ENCODE data around the gene LPAR1.
"Not testable (repeated sequence)": the region's sequence is repeated elsewhere in the genome, so short reads cannot be mapped to it uniquely, and the experiment has no call there.

The LPAR1 gene

DNA sequence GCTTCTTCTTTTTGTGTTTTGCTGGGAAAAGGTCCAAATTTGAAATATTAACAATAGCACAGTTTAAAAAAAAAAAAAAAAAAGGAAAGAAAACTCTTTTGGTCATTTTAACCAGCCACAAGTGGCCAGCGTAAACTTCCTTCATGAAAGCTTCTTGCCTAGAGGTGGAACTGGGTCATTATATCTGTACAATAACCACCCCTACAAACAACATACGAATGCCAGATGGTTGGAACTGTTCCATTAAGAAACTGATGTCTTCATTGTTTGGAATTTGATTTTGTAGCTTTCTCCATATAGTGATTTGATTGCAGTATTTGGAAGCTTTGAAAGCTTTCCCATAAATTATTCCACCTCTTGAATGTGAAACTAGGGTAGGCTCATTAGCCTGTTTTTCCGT is 18.3 kb upstream of the LPAR1 start:
- TF ChIP-seq, protein P1, sequence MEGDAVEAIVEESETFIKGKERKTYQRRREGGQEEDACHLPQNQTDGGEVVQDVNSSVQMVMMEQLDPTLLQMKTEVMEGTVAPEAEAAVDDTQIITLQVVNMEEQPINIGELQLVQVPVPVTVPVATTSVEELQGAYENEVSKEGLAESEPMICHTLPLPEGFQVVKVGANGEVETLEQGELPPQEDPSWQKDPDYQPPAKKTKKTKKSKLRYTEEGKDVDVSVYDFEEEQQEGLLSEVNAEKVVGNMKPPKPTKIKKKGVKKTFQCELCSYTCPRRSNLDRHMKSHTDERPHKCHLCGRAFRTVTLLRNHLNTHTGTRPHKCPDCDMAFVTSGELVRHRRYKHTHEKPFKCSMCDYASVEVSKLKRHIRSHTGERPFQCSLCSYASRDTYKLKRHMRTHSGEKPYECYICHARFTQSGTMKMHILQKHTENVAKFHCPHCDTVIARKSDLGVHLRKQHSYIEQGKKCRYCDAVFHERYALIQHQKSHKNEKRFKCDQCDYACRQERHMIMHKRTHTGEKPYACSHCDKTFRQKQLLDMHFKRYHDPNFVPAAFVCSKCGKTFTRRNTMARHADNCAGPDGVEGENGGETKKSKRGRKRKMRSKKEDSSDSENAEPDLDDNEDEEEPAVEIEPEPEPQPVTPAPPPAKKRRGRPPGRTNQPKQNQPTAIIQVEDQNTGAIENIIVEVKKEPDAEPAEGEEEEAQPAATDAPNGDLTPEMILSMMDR (IDR thresholded peaks at IDR 0.05; ENCODE audit: low read depth, low read length): no peak
- H3K4me3 ChIP-seq (replicated peaks in 1 of 2; ENCODE audit: low read depth in 2 of 2, low read length in 2 of 2): no peak overlapping the region
- DNase-seq (ENCODE audit: low read depth in 2 of 2): peak; percentile 56 to 68

DNA sequence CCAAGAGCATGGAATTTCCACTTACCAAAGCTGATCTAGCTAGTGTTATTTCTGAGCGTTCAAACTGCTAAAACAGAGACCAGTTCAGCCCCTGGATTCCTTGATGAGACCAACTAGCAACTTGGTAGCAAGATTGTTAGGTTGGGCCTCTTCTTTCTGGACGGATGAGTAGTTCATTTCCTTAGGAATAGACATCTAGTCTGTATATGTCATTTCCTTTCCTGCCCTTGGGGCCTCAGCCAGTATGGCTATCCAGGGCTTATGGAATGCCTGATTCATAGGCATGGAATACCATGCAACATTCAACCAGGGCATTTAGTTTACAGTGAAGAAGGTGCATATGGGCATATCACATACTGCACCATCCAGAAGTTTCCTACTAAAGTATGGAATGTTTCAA is 14.5 kb upstream of the LPAR1 start:
- TF ChIP-seq, protein P1 (IDR thresholded peaks at IDR 0.05; ENCODE audit: low read depth, low read length): no peak
- peak in 1 of 2 donors; percentile 71 for DNase-seq (ENCODE audit: low read depth in 2 of 2)
- no peak overlapping the region for H3K4me3 ChIP-seq (replicated peaks in 1 of 2; ENCODE audit: low read depth in 2 of 2, low read length in 2 of 2)

DNA sequence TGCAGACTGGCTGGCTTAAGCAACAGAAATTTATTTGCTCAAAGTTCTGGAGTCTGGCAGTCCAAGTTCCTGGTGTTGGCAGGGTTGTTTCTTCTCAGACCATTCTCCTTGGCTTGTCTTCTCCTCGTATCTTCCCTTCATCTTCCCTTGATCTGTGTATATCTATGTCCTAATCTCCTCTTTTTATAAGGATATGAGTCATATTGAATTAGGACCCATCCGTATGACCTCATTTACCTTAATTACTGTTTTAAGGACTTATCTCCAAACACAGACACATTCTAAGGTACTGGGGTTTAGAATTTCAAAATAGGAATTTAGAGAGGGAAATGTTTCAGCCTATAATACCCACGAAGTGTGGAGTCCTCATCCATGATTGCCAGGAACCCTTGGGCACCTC is 13.1 kb upstream of the LPAR1 start:
- no peak for DNase-seq (ENCODE audit: low read depth in 2 of 2)
- TF ChIP-seq, protein P1 (IDR thresholded peaks at IDR 0.05; ENCODE audit: low read depth, low read length): no peak
- H3K4me3 ChIP-seq (replicated peaks in 1 of 2; ENCODE audit: low read depth in 2 of 2, low read length in 2 of 2): no peak overlapping the region

DNA sequence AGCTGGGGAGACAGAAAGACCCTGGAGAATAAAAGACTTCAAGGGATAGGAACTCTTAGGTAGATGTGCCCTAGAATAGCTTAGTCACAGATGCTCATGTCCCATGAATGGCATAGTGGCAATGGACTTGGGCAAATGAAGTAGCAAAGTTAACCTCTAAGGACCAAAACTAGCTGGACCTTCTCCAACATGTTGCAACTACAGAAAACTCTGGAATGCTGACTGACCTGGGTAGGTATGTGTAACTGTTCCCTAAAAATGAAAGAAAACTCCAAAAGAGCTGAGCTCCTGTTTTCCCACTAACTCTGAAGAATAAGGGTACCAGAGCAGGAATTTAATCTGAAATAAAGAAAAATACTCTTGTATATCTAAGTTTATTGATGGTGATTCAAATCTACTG is 12.5 kb upstream of the LPAR1 start:
- peak; percentile 43 to 45 for DNase-seq (ENCODE audit: low read depth in 2 of 2)
- TF ChIP-seq, protein P1 (IDR thresholded peaks at IDR 0.05; ENCODE audit: low read depth, low read length): no peak

DNA sequence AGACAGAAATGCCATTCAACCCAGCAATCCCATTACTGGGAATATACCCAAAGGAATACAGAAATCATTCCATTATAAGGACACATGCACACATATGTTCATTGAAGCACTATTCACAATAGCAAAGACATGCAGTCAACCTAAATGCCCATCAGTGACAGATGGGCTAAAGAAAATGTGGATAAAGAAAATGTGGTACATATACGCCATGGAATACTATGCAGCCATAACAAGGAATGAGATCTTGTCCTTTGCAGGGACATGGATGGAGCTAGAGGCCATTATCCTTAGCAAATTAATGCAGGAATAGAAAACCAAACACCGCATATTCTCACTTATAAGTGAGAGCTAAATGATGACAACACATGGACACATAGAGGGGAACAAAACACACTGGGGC is 9.0 kb upstream of the LPAR1 start:
- not testable (repeated sequence) for DNase-seq (ENCODE audit: low read depth in 2 of 2); H3K4me3 ChIP-seq (replicated peaks in 1 of 2; ENCODE audit: low read depth in 2 of 2, low read length in 2 of 2)

More for the DNA sequence above, 12.5 kb upstream of the LPAR1 start:
- no peak overlapping the region for H3K4me3 ChIP-seq (replicated peaks in 1 of 2; ENCODE audit: low read depth in 2 of 2, low read length in 2 of 2)

DNA sequence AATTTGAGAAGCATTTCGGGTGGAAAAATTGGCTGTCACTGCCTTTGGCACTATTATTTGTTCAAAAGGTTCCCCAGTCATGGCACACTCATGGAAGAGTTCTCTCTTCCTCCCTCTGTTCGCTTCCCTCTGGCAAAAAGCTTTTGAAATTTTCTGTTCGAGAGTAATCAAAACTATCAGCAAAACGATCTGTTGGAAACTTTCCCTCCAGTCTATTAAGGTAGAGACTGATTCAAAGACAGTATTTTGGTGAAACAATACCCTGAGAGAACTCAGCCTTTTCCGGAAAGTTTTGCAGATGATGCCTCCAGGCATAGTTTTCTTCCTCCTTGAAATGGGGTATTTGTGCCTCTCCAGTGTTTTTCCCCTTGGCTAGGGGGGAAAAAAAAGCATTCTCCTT is 3.6 kb upstream of the LPAR1 start:
- H3K4me3 ChIP-seq (replicated peaks in 1 of 2; ENCODE audit: low read depth in 2 of 2, low read length in 2 of 2): no peak overlapping the region
- TF ChIP-seq, protein P1 (IDR thresholded peaks at IDR 0.05; ENCODE audit: low read depth, low read length): no peak
- no peak for DNase-seq (ENCODE audit: low read depth in 2 of 2)

DNA sequence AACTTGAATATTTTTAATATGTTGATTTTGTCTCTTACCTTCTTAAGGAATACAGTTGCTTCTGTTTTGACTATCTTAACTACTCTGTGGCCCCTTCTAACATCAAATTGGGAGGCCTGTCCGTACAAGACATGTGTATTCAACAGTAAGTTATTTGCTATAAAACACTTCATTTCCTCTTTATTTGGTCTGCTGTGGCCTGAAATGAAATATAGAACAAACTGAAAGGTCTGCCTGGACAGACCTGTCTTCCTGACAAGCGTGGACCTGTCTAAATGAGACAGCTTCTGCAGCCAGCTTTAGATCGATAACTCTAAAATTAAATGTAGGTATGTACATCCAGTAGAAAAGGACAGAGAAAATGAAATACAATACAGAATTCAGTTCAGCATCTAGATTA is 2.2 kb upstream of the LPAR1 start:
- H3K4me3 ChIP-seq (replicated peaks in 1 of 2; ENCODE audit: low read depth in 2 of 2, low read length in 2 of 2): no peak overlapping the region
- TF ChIP-seq, protein P1 (IDR thresholded peaks at IDR 0.05; ENCODE audit: low read depth, low read length): no peak
- DNase-seq (ENCODE audit: low read depth in 2 of 2): no peak
